KG1 (cell line): ENCODE results near the gene COBL.

Experiments
- DNase-seq: peaks from one replicate; lab custom pipeline; 2025; lab: John Stamatoyannopoulos, UW

Gene COBL

GRCh38 chr7:51187941-51188340, 128.7 kb downstream of the COBL start:
- no peak for DNase-seq

GRCh38 chr7:51186531-51186930, 130.1 kb downstream of the COBL start:
- DNase-seq: no peak

GRCh38 chr7:51182636-51183166, 133.9 kb downstream of the COBL start:
- no peak for DNase-seq

GRCh38 chr7:51180092-51180491, 136.5 kb downstream of the COBL start:
- DNase-seq: no peak

GRCh38 chr7:51175992-51176388, 140.6 kb downstream of the COBL start:
- no peak for DNase-seq

GRCh38 chr7:51175316-51175991, 141.2 kb downstream of the COBL start:
- DNase-seq: no peak

GRCh38 chr7:51165337-51165736, 151.3 kb downstream of the COBL start:
- no peak for DNase-seq

- peak; percentile 54 for DNase-seq
Measured at GRCh38 chr7:51162724-51163329, 153.8 kb downstream of the COBL start.

- DNase-seq: no peak
Measured at GRCh38 chr7:51161937-51162336, 154.7 kb downstream of the COBL start.

- DNase-seq: peak; percentile 37
Measured at GRCh38 chr7:51160990-51161615, 155.5 kb downstream of the COBL start.

- no peak for DNase-seq
Measured at GRCh38 chr7:51160411-51160810, 156.2 kb downstream of the COBL start.

- no peak for DNase-seq
Measured at GRCh38 chr7:51158742-51159445, 157.7 kb downstream of the COBL start.

- DNase-seq: no peak
Measured at GRCh38 chr7:51158211-51158610, 158.4 kb downstream of the COBL start.

- no peak for DNase-seq
Measured at GRCh38 chr7:51154201-51154600, 162.4 kb downstream of the COBL start.

GRCh38 chr7:51152706-51153200, 163.9 kb downstream of the COBL start:
- DNase-seq: no peak

GRCh38 chr7:51151455-51151854, 165.2 kb downstream of the COBL start:
- no peak for DNase-seq

GRCh38 chr7:51150193-51150592, 166.4 kb downstream of the COBL start:
- no peak for DNase-seq

- no peak for DNase-seq
Measured at GRCh38 chr7:51148216-51148615, 168.4 kb downstream of the COBL start.

- DNase-seq: no peak
Measured at GRCh38 chr7:51146816-51147586, 169.6 kb downstream of the COBL start.

GRCh38 chr7:51144178-51144577, 172.4 kb downstream of the COBL start:
- no peak for DNase-seq

- DNase-seq: no peak
Measured at GRCh38 chr7:51142741-51143385, 173.7 kb downstream of the COBL start.
